ENCODE data around the gene GALNT10.

Gene GALNT10

DNA sequence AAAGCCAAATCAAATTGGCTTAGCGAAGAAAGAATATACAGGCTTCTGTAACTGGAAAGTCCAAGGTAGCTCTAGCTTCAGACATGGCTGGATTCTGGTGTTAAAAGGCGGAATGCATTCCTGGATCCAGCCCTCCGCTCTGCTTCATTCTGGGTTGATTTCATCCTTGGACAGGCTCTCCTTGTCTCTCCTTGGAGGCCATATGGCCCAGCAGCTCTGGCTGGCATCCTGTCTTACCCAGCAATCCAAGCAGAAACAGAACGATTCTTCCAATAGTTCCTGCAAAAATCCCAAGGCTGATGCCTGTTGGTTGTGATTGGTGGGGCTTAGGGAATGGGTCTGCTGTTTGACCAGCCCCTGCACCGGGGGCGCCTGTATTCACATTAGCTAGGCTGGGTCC, 218.3 kb downstream of the GALNT10 start:
- no peak for DNase-seq (ENCODE audit: low spot score)

DNA sequence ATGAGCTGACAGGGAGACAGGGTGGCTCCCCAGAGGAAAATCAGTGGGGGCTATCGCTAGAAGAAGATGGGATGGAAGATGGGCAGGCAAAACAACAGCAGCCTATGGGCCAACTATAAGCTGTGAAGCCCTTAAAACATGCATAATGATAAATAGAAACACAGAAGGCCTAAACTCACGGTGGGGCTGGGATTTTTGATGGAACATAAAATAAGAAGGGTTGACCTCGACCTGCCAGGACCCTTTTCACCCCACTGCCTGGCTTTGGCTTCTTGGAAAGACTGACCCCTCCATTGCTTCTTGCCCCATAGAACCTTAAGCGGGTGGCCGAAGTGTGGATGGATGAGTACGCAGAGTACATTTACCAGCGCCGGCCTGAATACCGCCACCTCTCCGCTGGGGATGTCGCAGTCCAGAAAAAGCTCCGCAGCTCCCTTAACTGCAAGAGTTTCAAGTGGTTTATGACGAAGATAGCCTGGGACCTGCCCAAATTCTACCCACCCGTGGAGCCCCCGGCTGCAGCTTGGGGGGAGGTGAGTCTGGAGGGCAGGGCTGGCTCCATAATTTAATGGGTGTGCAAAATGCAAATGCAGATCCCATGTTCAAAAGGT, 218.8 kb downstream of the GALNT10 start:
- no peak for DNase-seq (ENCODE audit: low spot score)

DNA sequence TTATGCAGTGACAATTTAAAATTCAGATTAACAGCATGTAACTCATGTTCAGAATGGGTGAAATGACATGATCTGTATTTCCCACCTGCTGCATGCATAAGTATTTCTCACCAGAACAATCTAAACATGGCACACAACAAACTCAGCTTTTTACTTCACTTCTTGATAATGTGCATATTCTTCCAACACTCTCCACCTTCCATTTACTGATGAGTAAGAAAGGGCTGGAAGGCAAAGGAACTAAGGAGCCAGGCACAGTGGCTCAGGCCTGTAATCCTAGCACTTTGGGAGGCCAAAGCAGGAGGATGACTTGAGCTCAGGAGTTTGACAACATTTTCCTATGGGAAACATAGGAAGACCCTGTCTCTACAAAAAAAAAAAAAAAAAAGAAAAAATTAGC, 219.5 kb downstream of the GALNT10 start:
- no peak for DNase-seq (ENCODE audit: low spot score)

DNA sequence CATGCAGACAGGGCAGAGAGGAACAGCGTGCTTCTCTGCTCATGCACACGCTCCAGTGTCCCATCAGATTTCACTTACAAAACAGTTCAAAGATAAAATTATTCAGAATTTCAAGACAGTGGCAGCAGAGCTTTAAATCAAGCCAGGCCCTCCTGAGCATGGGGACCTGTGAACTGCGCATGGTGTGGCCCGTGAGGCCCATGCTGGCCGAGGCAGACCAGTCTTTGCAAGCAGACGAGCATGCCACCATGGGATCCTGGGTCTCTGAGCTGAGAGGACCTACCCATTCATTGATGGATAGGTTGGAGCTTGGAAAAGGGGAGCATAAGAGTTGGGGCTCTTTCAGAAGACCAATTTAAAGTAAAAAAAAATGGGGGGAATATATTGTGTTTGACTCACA, 220.3 kb downstream of the GALNT10 start:
- no peak for DNase-seq (ENCODE audit: low spot score)

DNA sequence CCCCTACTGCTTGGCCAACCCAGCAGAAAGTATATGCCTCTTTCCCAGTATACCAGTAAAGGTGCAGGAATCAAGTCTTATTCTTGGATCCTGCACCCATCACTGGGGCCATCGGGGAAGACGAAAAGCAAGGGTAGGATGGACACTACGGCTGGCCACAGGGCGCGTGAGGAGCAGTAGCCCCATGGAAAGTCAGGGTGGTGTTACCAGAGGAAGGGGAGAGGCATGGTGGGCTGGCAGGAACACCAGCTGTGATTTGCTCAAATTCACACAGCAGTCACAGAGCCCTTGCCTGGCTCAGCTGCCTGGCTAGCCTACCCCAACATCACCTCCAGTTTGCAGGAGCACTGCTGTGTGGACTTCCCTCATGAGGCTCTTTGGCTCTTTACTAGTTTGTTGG, 220.8 kb downstream of the GALNT10 start:
- DNase-seq (ENCODE audit: low spot score), result no peak

DNA sequence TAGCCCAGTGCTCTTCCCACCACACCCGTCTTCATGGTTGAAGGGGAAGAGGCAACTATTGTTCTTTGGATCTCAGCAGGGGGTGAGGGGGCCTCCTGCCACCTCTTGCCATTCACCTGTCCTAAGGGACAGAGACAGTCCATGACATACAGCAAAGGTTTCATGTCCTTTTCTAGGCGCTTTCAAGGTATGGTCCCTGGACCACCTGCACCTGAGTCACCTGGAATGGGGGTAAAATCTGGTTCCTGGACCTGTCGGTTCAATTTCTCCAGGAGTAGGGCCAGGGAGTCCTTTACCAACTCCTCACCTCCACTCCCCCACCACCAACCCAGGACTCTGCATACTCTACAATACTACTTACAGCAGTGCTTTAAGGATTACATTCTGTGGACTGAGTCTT, 221.8 kb downstream of the GALNT10 start:
- DNase-seq (ENCODE audit: low spot score), result no peak

DNA sequence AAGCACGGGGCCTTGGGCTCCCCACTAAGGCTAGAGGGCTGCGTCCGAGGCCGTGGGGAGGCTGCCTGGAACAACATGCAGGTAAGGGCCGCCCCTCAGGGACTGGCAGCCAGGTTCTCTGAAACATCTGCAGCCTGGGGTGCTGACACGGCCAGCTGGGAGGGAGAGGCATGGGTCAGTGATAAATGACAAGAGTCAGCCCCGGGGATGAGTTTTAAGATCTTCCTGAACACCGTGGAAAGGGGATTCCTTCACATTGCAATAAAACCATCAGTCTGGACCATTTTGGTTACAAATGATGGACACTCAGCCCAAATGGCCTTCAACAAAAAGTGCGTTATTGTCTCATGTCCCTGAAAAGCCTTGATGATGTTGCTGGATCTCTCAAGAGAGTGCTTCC, 222.4 kb downstream of the GALNT10 start:
- no peak for DNase-seq (ENCODE audit: low spot score)

DNA sequence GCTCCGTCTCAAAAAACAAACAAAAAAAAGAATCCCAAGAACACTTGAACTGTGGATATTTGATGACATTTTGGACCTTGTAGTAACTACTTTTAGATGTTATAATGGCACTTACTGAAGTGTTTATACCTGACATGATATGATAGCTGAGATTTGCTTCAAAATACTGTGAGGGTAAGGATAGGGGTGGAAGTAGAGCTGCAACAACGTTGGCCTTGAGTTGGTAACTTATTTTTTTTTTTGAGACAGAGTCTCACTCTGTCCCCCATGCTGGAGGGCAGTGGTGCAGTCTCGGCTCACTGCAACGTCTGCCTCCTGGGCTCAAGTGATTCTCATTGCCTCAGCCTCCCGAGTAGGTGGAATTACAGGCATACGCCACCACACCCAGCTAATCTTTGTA, 224.6 kb downstream of the GALNT10 start:
- DNase-seq (ENCODE audit: low spot score), result no peak

DNA sequence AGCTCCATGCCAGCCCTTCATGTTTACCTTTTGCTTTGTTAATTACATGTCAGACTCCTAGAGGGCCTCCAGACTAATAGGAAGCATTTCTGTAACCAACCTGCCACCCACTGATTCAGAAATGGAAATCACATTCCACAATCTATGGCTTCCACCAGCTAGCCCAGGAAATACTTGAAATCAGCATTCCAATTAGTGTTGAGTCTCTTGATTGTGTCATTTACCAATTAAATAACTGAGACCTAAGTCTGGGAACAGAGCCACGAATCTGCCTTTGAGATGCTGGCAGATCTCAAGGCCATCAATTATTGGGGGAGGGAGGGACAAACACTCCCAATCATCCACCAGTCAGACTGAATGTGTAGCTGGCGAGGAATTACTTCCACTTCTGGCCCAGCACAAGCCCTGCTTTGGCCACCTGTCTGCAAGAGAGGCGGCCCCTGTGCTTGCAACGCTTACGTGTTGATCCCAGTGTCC, 227.8 kb downstream of the GALNT10 start:
- no peak for DNase-seq (ENCODE audit: low spot score)

DNA sequence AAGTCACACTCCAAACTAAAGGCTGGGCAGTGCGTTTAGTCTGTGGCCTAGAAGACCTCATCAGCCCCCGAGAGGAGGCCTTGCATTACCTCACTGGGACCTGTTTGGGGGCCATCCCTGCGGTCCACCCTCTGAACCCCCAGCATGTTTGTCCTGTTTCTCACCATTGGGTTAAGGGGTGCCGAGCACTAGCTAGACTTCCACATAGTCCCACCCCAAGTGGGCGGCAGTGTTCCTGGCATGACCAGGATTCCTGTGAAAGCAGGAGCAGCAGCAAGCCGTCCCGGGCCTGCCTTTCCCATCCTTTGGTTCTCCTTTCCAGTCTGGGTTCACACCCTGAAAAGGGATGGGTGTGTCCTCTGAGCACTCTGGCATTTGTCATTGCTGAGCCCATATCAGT, 228.7 kb downstream of the GALNT10 start:
- no peak for DNase-seq (ENCODE audit: low spot score)

DNA sequence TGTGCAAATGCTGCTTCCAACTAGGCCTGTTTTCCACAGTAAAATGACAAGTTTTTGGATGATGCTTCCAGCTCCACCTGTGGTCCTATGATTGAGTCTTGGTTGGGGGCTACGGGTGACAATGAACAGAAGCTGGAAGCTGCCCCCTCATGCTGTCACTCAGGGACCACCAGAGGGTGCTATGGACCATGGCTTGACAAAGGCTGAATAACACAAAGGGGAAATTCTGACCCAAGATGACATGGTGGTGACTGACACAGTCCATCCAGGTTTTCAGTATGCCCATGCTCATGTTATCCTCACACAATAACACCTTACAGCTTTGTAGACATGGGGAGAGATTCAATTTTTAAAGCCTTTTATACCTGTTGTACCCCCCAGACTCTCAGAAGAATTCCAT, 231.3 kb downstream of the GALNT10 start:
- DNase-seq (ENCODE audit: low spot score), result no peak

DNA sequence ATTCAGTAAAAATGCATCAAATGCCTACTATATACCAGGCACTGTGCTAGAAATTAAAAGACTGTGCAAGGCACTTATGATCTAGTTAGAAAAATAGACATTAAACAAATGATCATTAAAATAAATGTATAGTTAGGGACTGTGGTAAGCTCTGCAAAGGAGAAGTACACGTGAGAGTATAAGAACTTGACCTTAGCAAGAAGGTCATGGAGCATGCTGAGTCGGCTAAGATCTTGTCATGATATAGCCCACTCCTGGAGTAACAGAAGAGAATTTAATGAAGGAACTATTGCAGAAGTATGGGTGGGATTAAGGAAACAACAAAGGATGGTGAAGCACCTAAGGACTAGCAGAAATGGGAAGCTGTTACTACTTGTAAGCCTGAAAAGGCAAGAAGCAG, 231.8 kb downstream of the GALNT10 start:
- DNase-seq (ENCODE audit: low spot score), result no peak

DNA sequence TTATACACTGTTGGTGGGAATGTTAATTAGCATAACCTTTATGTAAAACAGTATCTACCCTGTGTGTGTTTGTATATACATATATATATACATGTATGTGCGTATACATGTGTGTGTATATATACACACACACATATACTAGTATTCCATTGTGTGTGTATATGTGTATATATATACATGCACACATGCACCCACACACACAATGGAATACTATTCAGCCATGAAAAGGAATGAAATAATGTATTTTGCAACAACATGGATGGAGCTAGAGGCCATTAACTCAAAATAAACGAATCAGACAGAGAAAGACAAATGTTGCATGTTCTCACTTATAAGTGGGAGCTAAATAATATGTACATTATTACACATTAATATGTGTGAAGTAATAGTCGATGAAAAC, 237.7 kb downstream of the GALNT10 start:
- DNase-seq (ENCODE audit: low spot score), result no peak

DNA sequence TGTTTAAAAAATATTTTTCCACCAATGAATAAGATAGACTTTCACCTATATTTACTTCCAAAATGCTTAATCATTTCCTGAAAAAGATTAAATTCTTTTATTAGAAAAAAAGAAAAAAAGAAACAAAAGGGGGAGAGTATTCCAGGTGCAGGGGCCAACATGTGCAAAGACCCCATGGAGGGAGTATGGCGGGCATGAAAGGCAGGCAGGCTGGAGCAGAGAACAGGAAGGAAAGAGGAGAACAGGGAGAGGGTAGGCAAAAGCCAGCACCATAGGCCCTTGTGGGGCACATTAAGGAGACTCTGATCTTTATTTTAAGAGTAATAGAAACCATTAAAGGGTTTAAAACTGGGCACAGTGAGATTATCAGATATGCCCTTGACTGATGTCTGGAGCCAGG, 238.8 kb downstream of the GALNT10 start:
- no peak for DNase-seq (ENCODE audit: low spot score)

DNA sequence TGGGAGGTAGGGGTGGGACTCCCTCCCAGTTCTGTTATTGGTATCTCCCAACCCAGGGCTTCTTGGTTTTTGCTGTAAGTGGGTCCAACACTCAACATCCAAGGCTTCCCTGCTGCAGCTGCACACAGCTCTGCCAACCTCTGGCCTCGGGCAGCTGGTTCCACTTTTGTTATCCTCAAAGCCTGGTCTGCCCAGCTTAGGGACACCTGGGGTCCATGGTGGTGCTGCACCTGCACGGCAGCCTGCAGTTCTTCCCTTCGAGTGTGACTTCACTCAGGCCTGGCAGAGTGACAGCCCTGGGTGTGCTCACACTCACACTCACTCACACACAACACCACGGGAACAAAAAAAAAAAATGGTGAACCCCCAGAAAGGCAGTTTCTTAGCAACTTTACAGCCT, 239.9 kb downstream of the GALNT10 start:
- no peak for DNase-seq (ENCODE audit: low spot score)

DNA sequence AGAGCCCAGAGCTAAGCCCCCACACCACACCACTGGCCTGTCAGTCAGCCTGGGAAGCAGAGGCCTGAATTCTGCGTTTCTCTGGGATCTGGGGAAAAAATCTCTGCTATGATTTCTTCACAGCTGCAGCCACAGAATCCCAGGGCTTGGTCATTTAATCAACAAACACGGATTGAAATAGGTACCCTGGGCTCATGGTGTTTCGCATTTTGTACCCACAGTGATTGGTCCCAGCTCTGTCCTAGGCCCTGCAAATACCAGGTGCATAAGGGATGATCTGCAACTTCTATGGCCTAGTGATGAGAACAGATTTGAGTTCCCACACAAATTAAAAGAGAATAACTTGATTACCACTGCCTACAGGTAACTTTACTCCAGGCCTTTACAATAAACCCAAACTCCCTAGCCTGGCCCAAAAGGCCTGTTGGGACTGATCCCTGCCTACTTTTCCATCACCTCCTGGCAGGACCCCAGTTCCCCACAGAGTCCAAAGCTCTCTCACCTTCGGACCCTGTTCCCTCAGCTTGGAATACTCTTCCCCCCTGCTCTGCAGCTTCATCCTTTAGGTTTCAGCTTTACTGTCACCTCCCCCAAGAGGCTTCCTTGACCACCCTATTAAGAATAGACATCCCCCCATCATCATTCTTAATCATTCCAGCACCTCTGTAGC, 240.6 kb downstream of the GALNT10 start:
- DNase-seq (ENCODE audit: low spot score), result no peak

DNA sequence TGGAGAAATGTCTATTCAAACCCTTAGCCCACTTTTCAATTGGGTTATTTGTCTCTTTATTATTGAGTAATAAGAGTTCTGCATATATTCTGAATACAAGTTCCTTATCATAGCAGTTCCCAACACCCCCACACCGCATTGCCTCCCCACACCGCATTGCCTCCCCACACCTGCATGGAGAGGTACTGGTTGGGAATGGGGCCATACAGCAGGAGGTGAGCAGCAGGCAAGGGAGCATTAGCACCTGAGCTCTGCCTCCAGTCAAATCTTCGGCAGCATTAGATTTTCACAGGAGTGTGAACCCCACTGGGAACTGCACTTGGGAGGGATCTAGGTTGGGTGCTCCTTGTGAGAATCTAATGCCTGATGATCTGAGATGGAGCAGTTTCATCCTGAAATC, 244.7 kb downstream of the GALNT10 start:
- DNase-seq (ENCODE audit: low spot score), result no peak

DNA sequence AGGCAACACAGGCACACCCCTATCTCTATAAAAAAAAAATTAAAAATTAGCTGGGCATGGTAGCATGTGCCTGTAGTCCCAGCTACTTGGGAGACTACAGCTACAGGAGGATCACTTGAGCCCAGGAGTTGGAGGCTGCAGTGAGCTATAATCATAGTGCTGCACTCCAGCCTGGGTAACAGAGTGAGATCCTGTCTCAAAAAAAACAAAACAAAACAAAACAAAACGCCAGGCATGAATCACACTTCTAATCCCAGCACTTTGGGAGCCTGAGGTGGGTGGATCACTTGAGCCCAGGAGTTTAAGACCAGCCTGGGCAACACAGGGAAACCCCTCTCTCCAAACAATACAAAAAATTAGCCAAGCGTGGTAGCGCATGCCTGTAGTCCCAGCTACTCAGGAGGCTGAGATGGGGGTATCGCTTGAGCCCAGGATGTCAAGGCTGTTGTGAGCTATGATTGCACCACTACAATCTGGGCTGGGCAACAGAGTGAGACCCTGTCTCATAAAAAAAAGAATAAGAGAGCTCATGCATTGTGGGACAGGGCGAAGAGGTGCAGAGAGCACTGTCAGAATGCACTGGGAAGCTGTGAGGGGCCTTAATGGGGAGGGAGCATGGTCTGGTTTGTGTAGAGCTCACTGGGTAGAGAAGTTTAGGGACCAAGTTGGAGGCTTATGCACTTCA, 246.9 kb downstream of the GALNT10 start:
- no peak for DNase-seq (ENCODE audit: low spot score)

DNA sequence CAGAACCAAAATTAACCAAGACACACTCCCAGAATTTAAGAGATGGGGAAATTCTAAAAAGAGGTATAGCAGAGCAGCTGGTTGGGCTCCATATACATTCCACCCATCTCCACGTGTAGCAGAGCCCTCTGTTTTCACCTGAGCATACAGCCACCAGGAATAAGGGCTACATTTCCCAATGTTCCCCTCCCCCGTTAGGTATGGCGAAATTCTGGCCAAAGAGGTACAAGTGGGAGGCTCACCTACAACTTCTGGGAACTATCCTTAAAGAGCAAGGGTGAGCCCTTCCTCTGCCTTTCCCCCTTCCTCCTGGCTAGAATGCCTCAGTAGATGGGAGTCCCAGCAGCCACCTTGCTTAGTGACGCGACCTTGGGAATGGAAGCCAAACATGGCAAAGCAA, 250.0 kb downstream of the GALNT10 start:
- DNase-seq (ENCODE audit: low spot score), result no peak

DNA sequence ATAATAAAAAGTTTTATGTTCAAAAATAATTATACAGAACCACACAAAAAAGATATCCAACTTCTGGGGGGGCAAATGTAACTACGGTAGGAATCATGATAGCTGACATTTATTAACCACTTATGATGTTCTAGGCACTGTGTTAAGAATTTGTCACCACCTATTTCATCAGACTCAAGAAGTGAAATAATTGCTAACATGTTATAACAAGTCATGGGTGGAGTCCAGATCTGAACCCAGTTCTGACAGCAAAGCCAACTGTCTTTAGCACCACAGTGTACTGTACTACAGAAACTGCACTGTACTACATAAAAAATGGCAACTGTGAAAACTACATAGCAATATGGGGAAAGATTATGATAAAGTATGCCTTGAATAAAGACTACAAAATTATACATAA, 252.3 kb downstream of the GALNT10 start:
- no peak for DNase-seq (ENCODE audit: low spot score)

DNA sequence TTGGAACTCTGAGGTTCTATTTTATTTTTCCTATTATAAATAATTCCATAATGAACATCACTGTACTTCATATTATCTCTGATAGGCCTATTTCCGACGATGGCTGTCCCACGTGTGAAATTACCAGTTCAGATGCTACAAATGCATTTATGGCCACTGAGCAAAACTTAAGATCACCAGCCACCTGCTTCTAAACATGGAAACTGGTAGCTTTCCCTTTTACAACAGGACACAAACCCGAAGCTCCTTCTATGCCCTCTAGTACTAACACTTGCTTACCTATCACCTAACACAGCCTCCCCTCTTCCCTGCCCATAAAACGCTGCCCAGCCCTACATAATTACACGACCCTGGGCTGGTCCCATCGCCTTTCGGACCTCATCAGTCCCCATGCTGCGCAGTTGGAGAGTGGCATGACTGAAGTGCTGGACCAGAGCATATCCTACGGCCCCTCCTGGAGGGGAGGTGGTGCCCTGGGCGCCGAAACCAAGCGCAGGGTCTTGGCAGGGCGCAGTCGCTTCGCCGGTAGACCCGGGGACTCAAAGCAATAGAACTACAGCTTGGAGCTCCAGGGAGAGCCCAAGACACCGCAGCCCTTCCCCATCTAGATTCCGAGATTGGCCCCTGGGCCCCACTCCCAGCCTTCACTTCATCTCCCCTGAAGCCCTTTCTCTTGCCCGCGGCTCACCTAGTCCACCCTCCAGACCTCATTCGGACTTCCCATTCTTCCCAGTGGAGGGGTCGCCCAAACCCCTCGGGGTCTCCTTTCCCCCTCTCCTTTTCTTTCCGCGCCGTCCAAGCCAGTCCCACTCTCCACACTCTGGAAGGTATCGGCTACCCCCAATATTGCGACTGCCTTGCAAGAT, 254.3 kb downstream of the GALNT10 start:
- DNase-seq (ENCODE audit: low spot score), result peak; percentile 26

DNA sequence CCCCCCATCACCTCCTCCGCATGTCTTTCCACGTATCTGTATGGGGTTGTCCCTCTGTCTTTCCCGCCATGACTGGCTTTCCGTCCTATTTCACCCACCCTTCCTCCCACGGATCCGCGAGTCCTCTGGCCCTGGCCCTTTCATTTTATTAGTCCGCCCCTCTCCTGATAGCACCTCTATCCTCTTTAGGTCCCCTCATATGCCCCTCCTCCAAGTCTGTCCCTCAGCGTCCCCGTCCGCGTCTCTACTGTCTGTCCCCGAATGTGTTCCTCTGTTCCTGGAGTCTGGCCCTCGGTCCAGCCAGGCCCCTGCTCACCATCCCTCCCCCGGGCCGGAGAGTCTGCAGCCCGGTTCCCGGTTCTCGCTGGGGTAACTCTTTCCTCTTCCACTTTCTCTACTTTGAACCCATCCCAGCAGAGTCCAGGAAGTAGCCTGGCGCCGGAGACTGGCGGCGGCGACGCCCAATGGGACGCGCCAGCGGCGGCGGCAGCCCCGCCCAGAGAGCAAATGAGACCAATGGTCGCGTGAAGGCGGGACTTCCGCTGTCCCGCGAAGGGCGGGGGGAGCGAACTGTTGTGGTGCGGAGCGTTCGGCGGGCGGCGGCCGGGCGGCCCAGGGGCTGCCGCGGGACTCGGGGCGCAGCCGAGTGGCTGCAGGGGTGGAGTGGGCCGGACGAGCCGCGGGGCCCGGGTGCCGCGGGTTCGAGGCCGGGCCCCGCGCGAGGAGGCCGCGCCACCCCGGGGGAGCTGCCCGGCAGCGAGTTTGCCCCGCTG, 255.1 kb downstream of the GALNT10 start, which contains the start of gene SAP30L:
Gene SAP30L, plus strand, starts transcription at position 576 of the 773 bp plus-strand sequence. CDS start 608 bp downstream, outside the sequence.
- peak; percentile 95 for DNase-seq (ENCODE audit: low spot score)
